SK-N-SH (cell line): ENCODE measurements around the gene RRP1B.

Experiments used
- CTCF ChIP-seq: fragments of 200-600 bp; sonication (generic); IDR thresholded peaks from 2 replicates; pipeline ENCODE4 v1.6.1; 2017; ENCODE audit warnings: antibody characterized with exemption, mild to moderate bottlenecking, moderate library complexity
- RXRA ChIP-seq: IDR thresholded peaks from 2 replicates; pipeline ENCODE4 v1.4.0; 2012; ENCODE audit warnings: low read depth, mild to moderate bottlenecking, borderline replicate concordance
- YY1 ChIP-seq: IDR thresholded peaks from 2 replicates; pipeline ENCODE4 v1.4.0; 2012; ENCODE audit warnings: low read depth, mild to moderate bottlenecking

- TF ChIP-seq CTCF (no peak), YY1 (no peak), RXRA (no peak)
These were observed 14.8 kb upstream of the RRP1B start for GRCh38 chr21:43644609-43645008.
